Activated CD8-positive, alpha-beta memory T cell treated with anti-CD3 and anti-CD28 coated beads, Interleukin-2, amount 50 U/mL, for 24 hours (primary cell): Measurements from ENCODE around the gene RHBDF2.

Experiments
- DNase-seq: peaks from one replicate; pipeline ENCODE4 v3.0.0-alpha.2; 2020; ENCODE audit errors: extremely low read depth

The RHBDF2 gene

GRCh38 chr17:76438906-76439305 lies 62.3 kb downstream of the RHBDF2 start:
- no peak for DNase-seq

- DNase-seq: no peak
These were observed 63.5 kb downstream of the RHBDF2 start for GRCh38 chr17:76437467-76438402.

GRCh38 chr17:76435751-76436150 lies 65.5 kb downstream of the RHBDF2 start:
- no peak for DNase-seq

- DNase-seq: no peak
These were observed 66.4 kb downstream of the RHBDF2 start for GRCh38 chr17:76434870-76435269.

- DNase-seq: no peak
These were observed 67.5 kb downstream of the RHBDF2 start for GRCh38 chr17:76433693-76434092.

GRCh38 chr17:76432712-76433336 lies 68.4 kb downstream of the RHBDF2 start:
- DNase-seq: no peak

- DNase-seq: no peak
These were observed 69.2 kb downstream of the RHBDF2 start for GRCh38 chr17:76432004-76432403.

- DNase-seq: no peak
These were observed 69.7 kb downstream of the RHBDF2 start for GRCh38 chr17:76431509-76431908.

GRCh38 chr17:76428511-76428910 lies 72.7 kb downstream of the RHBDF2 start:
- DNase-seq: no peak

- DNase-seq: no peak
These were observed 73.6 kb downstream of the RHBDF2 start for GRCh38 chr17:76427501-76428231.

GRCh38 chr17:76426853-76427252 lies 74.4 kb downstream of the RHBDF2 start:
- DNase-seq: no peak

GRCh38 chr17:76422860-76423259 lies 78.4 kb downstream of the RHBDF2 start:
- no peak for DNase-seq

GRCh38 chr17:76422406-76422805 lies 78.8 kb downstream of the RHBDF2 start:
- no peak for DNase-seq

- no peak for DNase-seq
These were observed 80.2 kb downstream of the RHBDF2 start for GRCh38 chr17:76421044-76421407.
